Urothelium cell line (cell line): Measurements from ENCODE around the gene CMTR2.
A peak's percentile ranks its signal among the peaks of the same experiment; 100 is the strongest.
"Not testable (repeated sequence)": the region's sequence is repeated elsewhere in the genome, so short reads cannot be mapped to it uniquely, and the experiment has no call there.

ENCODE experiments used
- DNase-seq: peaks from one replicate; pipeline ENCODE4 v3.0.0; 2011; ENCODE audit warnings: low spot score, mixed read lengths
- FAIRE-seq: peaks from 2 replicates; lab custom pipeline; 2011; peaks lifted over from hg19 to GRCh38; lab: Jason Lieb, UNC

The CMTR2 gene, protein sequence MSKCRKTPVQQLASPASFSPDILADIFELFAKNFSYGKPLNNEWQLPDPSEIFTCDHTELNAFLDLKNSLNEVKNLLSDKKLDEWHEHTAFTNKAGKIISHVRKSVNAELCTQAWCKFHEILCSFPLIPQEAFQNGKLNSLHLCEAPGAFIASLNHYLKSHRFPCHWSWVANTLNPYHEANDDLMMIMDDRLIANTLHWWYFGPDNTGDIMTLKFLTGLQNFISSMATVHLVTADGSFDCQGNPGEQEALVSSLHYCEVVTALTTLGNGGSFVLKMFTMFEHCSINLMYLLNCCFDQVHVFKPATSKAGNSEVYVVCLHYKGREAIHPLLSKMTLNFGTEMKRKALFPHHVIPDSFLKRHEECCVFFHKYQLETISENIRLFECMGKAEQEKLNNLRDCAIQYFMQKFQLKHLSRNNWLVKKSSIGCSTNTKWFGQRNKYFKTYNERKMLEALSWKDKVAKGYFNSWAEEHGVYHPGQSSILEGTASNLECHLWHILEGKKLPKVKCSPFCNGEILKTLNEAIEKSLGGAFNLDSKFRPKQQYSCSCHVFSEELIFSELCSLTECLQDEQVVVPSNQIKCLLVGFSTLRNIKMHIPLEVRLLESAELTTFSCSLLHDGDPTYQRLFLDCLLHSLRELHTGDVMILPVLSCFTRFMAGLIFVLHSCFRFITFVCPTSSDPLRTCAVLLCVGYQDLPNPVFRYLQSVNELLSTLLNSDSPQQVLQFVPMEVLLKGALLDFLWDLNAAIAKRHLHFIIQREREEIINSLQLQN

DNA sequence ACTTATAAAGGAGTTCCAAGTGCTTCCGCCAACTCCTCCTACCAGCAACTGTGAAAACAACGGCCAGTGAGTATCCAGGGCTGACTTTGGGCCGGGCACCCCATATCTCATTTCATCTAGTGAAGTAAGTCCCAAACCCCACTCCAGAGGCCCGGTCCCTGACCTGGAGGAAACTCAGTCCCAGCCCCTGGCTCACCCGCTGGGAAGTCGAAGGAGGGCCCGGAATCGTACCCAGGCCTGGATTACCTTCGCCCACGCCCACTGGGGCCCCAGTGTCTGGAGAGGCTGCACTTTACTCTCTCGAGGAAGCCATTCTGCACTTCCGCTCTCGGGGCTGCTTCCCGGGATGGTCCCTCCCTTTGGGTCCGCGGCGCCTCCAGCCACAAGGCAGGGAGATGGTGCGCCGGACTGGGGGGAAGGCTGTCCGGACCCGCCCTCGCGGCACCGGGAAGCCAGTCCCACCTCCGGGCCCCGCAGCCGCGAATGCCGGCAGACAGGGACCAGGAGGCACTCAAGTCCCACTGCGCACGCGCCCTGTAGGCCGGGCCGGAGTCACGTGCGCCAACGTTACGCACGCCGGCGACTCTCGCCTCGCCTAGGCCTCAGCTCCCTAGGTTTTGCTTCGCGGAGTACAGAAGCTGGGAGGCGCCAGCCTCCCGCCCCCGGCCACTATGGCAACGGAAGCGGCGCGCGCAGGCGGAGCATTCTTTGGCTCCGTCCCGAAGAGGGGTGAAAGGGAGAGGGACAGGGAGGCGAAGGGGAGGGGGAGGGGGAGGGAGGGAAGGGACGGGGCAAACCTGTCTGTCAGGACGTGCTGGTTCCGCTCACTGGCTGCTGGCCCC, at the start of gene CMTR2:
TSS of gene CMTR2 (minus strand) at position 513 of the 842 bp plus-strand sequence. CDS start 3,482 bp downstream, outside the sequence.
- FAIRE-seq (peak; percentile 93), DNase-seq (peak; percentile 99)

DNA sequence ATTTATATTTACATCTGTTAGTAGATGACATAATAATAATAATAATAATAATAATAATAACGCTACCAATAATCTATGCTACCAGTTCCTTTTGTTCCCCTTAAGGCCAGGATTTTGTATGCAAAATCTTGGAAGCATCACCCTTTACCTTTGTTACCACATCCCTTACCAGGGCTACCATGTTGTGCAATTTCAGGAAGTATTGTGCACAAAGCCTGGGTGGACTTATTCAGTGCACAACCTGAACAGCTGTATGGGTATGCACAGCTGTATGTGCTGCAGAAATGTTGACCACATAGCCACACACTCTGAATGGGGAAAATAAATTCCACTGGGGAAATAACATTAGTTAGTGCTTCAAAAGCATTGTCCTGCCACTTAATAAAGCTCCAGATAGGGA, 49.4 kb upstream of the CMTR2 start:
- no peak for FAIRE-seq
- DNase-seq = no peak

DNA sequence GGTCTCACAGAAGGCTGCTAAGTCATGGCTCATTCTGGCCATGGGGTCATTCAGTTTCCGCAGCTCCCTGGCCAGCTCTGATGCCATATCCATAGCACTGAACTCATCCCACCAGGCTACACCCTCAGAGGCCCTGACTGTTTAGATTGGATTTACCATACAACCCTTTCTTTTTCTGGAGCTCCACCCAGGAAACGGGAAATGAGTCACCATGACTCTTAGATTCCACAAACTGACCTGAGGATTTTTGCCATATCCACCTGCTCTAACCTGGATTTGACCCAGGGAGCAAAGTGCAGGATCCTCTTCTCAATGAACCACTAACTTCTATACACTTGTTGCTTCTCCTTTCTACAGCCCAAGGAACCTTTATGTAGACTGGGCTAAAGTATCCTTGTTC, 49.0 kb upstream of the CMTR2 start:
- DNase-seq (peak; percentile 64), FAIRE-seq (no peak)

DNA sequence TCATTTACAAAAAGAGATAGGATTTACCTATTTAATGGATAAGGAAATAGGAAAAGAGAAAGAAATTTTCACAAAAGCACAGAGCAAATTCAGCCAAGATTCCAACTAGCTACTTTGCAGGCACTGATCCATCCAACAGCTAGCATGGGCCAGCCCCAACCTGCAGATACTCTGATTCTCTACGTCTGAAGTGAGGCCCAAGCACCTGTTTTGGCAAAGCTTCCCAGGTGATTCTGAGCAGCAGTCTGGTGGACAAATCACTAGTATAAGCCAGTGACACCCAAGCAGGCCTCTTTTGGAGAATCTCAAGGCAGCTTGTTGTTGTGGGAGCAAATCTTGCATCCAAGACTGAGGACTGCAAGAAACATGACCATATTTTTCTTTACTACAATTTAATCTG, 48.4 kb upstream of the CMTR2 start:
- no peak for DNase-seq
- FAIRE-seq = no peak

DNA sequence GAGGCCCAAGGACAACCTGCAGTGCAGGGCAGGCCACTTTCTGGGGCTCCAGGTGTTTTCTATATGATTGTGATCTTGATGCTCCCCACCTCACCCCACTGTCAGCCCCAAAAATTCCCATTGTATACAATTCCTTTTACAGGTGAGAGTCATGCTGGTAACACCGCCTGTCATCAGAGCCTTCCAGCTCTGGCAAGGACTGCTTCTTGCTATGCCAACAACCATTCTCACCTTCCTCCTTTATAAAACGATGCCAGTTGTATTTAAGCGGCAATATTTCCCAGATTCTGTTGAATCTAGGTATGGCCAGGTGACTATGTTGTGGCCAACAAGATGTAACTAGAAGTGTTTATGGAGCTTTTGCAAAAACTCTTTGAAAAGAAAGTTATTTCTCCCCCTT, 38.9 kb upstream of the CMTR2 start:
- DNase-seq (no peak), FAIRE-seq (no peak)

DNA sequence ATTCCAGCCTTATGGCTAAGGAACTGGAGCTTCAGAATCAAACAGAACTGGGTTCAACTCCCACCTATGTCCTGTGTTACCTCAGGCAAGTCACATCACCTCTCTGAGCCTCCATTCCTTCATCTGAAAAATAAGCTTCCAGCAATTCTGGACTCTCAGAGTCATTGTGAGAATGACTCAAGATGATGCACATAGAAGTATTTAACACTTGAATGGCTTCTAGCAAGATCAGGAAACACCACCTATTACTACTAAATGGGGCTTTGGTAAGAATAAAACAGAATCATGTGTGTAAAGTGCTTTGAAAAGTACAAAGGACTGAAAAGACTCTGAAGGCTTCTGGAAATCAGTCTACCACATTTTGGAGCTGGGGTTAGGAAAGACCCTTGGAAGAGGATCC, 38.5 kb upstream of the CMTR2 start:
- DNase-seq = no peak
- no peak for FAIRE-seq

DNA sequence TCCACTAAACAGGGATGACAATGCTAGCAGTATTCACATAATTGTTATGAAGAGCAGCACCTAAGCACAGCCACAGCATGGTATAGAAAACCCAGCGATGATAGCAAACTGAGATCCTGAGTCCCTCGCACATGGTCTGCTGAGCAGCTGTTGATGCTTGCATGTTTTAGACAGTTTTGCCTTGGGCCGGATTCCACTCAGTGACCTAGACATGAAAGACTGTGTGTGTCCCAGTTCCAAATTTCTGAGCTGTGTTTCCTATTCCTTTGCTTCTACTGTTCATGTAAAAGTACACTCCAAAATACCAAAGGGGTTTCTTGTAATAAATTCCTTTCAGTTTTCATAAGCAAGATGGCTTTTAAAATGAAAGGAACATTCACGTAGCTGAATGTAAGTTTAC, 30.8 kb upstream of the CMTR2 start:
- no peak for FAIRE-seq
- DNase-seq = no peak

DNA sequence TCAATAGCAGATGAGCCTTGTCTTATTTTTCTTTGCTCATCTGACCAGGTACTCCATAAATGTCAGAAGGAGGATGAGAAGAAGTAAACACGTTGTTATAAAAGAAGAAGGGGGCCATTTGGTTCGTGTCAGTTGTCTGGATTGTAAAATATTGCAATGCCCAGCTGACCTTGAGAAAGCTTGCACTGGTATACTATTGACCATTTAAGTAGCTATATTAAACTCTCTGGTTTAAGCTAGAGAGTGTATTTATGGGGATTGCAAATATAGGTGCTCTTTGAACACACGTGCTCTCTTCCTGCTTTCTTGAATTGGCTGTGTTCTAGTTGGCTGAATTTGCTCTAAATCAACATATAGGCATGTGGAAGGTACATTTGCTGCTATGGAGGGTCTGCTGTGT, 26.1 kb upstream of the CMTR2 start:
- FAIRE-seq (no peak), DNase-seq (no peak)

DNA sequence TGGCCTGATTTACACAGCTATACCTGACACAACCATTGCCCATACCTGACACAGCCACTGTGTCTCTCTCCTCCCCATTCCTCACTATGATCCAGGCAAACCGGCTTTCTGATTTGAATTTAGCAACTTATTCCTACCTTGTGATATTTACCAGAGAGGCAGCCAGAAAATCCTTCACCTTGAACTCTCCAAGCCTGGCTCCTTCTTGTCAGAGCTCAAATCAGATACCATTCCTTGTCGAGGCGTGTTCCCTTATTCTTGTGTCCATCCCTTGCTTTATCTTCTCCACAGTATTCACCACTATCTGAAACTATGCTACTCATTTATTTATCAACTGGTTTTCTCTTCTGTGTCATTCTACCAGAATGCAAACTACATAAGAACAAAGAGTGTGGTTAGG, 24.4 kb upstream of the CMTR2 start:
- not testable (repeated sequence) for FAIRE-seq, DNase-seq

DNA sequence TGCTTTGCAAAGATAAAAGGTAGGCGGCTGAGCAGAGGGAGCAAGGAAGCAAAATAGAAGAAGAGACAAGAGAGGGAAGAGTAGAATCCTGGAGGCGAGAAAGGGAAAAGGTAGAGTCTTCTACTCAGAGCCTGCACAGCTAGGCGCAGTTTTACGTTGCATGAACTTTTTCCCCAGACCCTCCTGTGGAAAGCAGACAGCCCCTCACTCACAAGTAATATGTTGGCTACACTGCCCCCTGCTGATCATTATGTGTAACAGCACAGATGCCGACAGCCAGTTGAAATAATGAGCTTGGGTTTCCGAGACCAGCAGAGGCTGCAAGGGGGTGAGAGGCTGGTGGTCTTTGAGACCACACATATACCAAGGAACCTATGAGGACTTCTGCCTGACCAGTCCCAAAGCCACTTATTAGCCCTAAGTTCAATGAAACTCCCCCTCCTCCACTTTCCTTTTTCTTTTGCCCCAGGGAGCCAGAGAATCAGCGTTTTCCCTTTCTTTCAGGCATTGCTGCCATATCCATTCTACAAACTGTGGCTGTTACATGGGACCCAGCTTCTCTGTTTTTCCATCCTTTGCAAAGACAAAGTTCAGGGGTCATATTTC, 22.5 kb upstream of the CMTR2 start:
- no peak for FAIRE-seq
- DNase-seq = peak; percentile 46

DNA sequence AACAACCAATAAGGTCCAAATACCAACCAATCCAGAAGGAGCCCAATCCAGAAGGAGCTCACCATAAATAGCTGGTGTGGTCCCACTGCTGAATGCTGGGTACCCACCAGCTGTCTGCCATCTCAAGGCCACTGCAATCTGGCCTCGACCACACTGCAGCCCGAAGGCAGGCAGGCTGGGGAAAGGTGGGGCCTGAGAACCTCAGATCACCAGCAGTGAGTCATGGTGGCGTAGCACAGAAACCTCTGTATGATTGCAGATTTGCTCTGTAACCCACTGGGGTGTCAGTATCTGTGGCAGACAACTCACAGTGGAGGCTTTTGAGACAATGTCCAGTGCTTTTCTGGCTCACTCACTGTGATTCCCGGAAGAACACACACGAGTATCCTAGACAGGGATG, 14.7 kb upstream of the CMTR2 start:
- FAIRE-seq = no peak
- no peak for DNase-seq

DNA sequence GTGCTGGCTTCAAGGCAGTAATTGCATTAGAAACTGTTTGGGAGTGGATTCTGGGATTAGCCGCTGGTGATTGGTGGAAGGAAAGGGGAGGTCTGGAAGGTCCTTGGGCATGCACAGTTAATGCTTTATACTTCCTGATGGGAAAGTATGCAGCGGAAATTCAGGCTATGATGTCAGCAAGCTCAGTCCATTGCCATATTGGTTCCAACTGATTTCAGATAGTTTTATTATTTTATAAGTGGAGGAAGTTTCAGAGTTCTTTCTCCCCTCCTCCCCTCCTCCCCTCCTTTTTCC, 8.1 kb upstream of the CMTR2 start:
- FAIRE-seq (no peak), DNase-seq (no peak)

DNA sequence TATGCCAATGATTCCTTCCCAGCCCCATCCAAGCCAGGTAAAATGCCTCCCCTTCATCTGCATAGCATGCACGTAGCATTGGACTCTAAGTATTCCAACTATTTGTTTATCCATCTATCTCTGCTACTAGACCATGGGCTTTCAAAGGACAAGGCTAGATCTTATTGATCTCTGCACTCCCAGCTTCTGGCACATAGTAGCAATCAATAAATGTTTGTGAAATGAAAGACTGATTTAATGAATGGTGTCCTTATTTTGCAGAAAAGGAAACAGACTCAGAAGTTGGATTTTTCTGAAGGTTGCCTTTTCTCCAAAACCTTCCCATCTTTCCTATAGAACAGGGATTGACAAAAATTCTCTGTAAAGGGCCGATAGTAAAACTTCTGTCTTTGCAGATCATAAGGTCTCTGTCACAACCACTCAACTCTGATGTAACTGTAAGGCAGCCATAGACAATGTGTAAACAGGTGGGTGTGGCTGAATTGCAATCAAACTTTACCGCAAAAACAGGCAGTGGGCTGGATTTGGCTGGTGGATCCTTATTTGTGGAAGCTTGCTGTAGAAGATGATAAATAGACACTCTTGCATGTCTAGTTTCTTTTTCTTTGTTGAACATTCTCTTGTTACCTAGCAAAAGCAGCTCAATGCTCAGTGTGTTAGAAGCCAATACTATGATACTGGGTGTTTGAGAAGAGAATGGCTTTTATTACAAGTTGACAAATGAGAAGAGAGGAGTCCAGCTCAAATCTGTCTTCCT, 7.6 kb upstream of the CMTR2 start:
- FAIRE-seq = peak; percentile 13
- DNase-seq = no peak

DNA sequence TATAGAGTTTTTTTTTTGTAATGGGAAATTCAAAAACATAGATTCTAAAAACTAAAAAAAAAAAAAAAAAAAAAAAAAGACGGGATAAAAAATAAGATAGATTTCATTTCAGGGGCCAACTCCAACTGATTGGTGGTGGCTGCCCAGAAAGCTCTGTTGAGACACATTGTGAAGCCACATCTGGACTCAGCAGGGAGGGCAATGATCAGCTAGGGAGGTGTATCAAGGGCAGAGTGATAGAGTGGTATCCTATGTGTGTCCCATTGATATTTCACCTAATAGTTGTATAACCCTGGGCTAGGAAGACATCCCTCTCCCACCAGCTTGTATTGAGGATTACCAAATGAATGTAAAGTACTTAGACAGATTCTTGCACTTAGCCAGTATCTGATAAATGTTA, 6.7 kb upstream of the CMTR2 start:
- no peak for DNase-seq
- no peak for FAIRE-seq

DNA sequence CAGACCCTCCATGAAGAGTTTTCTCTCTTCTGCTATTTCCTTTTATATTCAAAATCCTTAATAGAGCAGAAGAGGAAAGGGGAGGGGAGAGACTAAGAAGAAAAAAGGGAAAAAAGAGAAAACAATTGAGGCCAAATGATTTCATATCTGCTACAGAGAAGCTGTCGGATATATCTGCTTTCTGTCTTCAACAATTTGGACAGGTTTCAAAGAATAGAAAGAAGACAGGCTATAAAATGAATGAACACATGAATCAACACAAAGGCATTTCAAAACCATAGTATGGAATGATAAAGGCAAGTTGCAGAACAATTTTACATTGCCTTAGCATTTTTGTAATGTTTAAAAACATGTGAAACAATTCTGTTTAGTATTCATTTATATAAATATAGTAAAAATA, 4.7 kb upstream of the CMTR2 start:
- no peak for DNase-seq
- no peak for FAIRE-seq

DNA sequence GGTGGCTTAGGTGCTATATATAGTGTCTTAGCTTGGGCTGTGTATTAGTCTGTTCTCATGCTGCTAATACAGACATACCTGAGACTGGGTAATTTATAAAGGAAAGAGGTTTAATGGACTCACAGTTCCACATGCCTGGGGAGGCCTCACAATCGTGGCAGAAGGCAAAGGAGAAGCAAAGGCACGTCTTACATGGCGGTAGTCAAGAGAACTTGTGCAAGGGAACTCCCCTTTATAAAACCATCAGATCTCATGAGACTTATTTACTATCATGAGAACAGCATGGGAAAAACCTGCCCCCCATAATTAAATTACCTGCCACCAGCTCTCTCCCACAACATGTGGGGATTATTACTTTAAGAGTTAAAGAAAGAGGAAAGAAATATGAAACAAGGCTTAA, 2.9 kb upstream of the CMTR2 start:
- not testable (repeated sequence) for DNase-seq, FAIRE-seq

DNA sequence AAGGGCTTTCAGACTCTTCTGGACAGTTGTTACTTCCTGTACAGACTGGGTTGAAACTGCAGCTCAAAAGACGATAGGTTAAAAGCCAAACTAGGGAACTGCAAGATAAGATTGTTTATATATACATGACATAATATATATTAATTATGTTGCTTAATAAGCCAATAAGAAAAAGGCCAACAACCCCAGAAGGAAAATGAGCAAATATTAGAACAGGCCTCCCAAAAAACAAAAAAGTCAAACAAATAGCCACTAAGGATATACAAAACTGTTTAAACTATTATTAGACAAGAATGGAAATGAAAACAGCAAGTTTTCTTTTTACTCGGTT, 495 bp upstream of the CMTR2 start:
- no peak for FAIRE-seq
- no peak for DNase-seq

DNA sequence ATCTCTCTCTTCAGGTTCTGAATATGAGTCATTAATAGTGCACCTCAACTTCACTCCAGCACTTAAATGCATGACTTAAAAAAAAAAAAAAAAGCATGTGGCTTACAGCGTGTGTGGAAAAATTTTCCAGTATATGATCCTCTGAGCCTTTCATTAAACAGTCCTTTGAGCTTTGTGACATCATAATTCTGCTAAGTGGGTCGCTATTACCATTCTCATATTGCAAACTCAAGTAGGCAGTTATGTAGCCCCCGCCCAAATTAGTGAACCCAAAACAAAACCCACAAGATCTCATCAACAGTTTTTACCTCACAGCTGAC, 672 bp downstream of the CMTR2 start:
- no peak for DNase-seq
- FAIRE-seq = no peak

DNA sequence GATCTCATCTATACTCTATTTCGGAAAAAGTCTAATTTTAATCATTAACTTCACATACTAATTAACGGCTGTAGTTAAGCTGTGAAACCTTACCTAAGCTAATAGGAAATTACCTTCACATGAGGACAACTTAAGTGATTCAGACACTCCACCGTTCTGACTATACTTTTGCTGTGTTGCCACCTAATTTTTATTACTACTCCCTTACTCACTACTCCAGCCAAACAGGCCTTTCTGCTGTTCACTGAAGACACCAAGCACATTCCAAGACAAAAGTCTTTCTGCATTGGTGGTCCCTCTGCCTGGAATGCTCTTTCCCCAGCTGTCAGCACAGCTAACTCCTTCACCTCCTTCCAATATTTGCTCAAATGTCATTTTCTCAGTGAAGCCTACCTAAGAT, 1.3 kb downstream of the CMTR2 start:
- DNase-seq (no peak), FAIRE-seq (no peak)

DNA sequence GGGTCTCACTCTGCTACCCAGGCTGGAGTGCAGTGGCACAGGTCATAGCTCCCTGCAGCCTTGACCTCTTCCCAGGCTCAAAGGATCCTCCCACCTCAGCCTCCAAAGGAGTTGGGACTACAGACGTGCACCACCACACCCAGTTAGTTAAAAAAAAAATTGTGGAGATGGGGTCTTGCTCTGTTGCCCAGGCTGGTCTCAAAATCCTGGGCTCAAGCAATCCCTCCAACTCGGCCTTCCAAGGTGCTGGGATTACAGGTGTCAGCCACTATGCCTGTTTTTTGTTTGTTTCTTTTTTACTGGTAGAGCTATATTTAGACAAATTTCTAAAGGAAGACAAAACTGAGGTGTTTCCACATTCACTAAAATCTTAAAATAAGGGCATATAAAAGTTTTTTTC, 1.7 kb downstream of the CMTR2 start:
- DNase-seq (no peak), FAIRE-seq (no peak)

DNA sequence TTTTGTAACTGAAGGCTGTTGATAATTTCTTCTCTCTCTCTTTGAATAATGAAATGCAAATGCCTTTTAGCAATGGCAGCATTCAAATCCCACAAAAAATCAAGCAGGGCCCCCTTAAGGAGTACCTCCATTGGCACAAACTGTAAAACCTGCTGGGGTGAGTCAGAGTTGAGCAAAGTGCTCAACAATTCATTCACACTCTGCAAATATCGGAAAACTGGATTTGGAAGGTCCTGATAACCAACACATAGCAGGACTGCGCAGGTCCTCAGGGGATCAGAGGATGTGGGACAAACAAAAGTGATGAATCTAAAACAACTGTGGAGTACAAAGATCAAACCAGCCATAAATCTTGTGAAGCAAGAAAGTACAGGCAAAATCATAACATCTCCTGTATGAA, 5.6 kb downstream of the CMTR2 start:
- no peak for FAIRE-seq
- DNase-seq = no peak
